ENCODE measurements around the gene SORBS1. TPM values are rescaled to one million over a fixed set of nuclear protein-coding genes. Genes with fewer than 3 reads are reported as not detected.
A peak's percentile ranks its signal among the peaks of the same experiment; 100 is the strongest.

SORBS1 gene
- total RNA-seq, 2 donors from 2014 or later: 16.7 to 17.9 TPM

- Mint-ChIP-seq H3K27ac (peak overlapping the region; percentile 28), H3K4me3 (no peak overlapping the region), H3K27me3 (ENCODE audit: insufficient read depth) (no peaks in the 10 kb centered on the region), H3K36me3 (ENCODE audit: low read depth) (no peaks in the 10 kb centered on the region), H3K9me3 (no peaks in the 10 kb centered on the region), H3K4me1 (peaks cover 32% of the 10 kb centered on the region)
- Histone ChIP-seq H3K4me3 (ENCODE audit: low read length) (no peak overlapping the region), H3K27ac (ENCODE audit: low read depth, low read length) (no peak overlapping the region), H3K27me3 (ENCODE audit: control insufficient read depth, insufficient read depth, low read length, poor library complexity, severe bottlenecking) (no peaks in the 10 kb centered on the region), H3K4me1 (ENCODE audit: control insufficient read depth, insufficient read depth, low read length) (peaks cover 5% of the 10 kb centered on the region), H3K36me3 (ENCODE audit: control insufficient read depth, insufficient read depth, low read length) (no peaks in the 10 kb centered on the region), H3K9ac (ENCODE audit: extremely low read depth, low read length, poor library complexity, severe bottlenecking) (no peak overlapping the region), H3K9me3 (ENCODE audit: control insufficient read depth, low read length) (no peaks in the 10 kb centered on the region)
- TF ChIP-seq CTCF (conservative IDR thresholded peaks at IDR 0.05): no peak
- DNase-seq: no peak
- WGBS, 2 experiments (ENCODE audit: insufficient coverage in 1 of 2, insufficient read length in 1 of 2): 88% methylated on average over 1 of the region's 1 CpG; no CpG with 5 or more reads in 1 of the 2 experiments
Observed at GRCh38 chr10:95502377-95502776, 58.8 kb downstream of the SORBS1 start.

- TF ChIP-seq CTCF (conservative IDR thresholded peaks at IDR 0.05): no peak
- H3K9ac ChIP-seq (ENCODE audit: extremely low read depth, low read length, poor library complexity, severe bottlenecking): no peak overlapping the region
- peaks cover 37% of the 10 kb centered on the region for H3K4me1 Mint-ChIP-seq
Observed at GRCh38 chr10:95501203-95502094, 59.7 kb downstream of the SORBS1 start.

GRCh38 chr10:95500649-95501048 lies 60.5 kb downstream of the SORBS1 start:
- TF ChIP-seq CTCF (conservative IDR thresholded peaks at IDR 0.05): no peak
- DNase-seq: no peak
- Mint-ChIP-seq H3K4me1 (peaks cover 37% of the 10 kb centered on the region), H3K4me3 (no peak overlapping the region), H3K27ac (no peak overlapping the region), H3K36me3 (ENCODE audit: low read depth) (no peaks in the 10 kb centered on the region), H3K9me3 (no peaks in the 10 kb centered on the region), H3K27me3 (ENCODE audit: insufficient read depth) (no peaks in the 10 kb centered on the region)
- Histone ChIP-seq H3K27me3 (ENCODE audit: control insufficient read depth, insufficient read depth, low read length, poor library complexity, severe bottlenecking) (no peaks in the 10 kb centered on the region), H3K9me3 (ENCODE audit: control insufficient read depth, low read length) (no peaks in the 10 kb centered on the region), H3K4me3 (ENCODE audit: low read length) (no peak overlapping the region), H3K27ac (ENCODE audit: low read depth, low read length) (no peak overlapping the region), H3K9ac (ENCODE audit: extremely low read depth, low read length, poor library complexity, severe bottlenecking) (no peak overlapping the region), H3K4me1 (ENCODE audit: control insufficient read depth, insufficient read depth, low read length) (peaks cover 5% of the 10 kb centered on the region), H3K36me3 (ENCODE audit: control insufficient read depth, insufficient read depth, low read length) (no peaks in the 10 kb centered on the region)
- WGBS, 2 experiments (ENCODE audit: insufficient coverage in 1 of 2, insufficient read length in 1 of 2): 89% methylated on average over 6 to 7 of the region's 7 CpGs

More at GRCh38 chr10:95501203-95502094, 59.7 kb downstream of the SORBS1 start:
- Mint-ChIP-seq H3K36me3 (ENCODE audit: low read depth) (no peaks in the 10 kb centered on the region), H3K27me3 (ENCODE audit: insufficient read depth) (no peaks in the 10 kb centered on the region), H3K9me3 (no peaks in the 10 kb centered on the region), H3K4me3 (no peak overlapping the region), H3K27ac (no peak overlapping the region)
- no peaks in the 10 kb centered on the region for H3K9me3 ChIP-seq (ENCODE audit: control insufficient read depth, low read length)
- H3K27ac ChIP-seq (ENCODE audit: low read depth, low read length): no peak overlapping the region
- H3K4me1 ChIP-seq (ENCODE audit: control insufficient read depth, insufficient read depth, low read length): peaks cover 5% of the 10 kb centered on the region
- 81 to 82% methylated on average over 10 of the region's 10 CpGs for WGBS, 2 experiments (ENCODE audit: insufficient coverage in 1 of 2, insufficient read length in 1 of 2)
- no peaks in the 10 kb centered on the region for H3K27me3 ChIP-seq (ENCODE audit: control insufficient read depth, insufficient read depth, low read length, poor library complexity, severe bottlenecking)
- peak; percentile 48 for DNase-seq
- no peak overlapping the region for H3K4me3 ChIP-seq (ENCODE audit: low read length)
- H3K36me3 ChIP-seq (ENCODE audit: control insufficient read depth, insufficient read depth, low read length): no peaks in the 10 kb centered on the region

All from endodermal cell (in vitro differentiated cells).